GM12878 (cell line): ENCODE data around the gene MRPL21. TPM values are rescaled to one million over a fixed set of nuclear protein-coding genes. Genes with fewer than 3 reads are reported as not detected.

ENCODE experiments used
- ATAC-seq: fragments of 200-7000 bp; cut with Tn5 transposase; 3 replicates; pipeline ENCODE4 v1.9.1; 2020; ENCODE audit warnings: mild to moderate bottlenecking, moderate library complexity
- BruUV-seq: library from RNA; stranded (reverse); fragments of 400-500 nt; replicated peaks from 2 replicates; lab custom pipeline; 2021; lab: Mats Ljungman, UMichigan
- CTCF ChIA-PET: fragments of 300-600 bp; sonication (Branson Sonifier 250); formaldehyde crosslinking; extraction: SDS; loops from one replicate; lab custom pipeline; 2021; ENCODE audit warnings: inconsistent platforms; lab: Yijun Ruan, JAX
- POLR2A ChIA-PET: fragments of 350-600 bp; formaldehyde crosslinking; extraction: SDS; loops from one replicate; lab custom pipeline; 2021; ENCODE audit warnings: inconsistent platforms; lab: Charles Lee
- RAD21 ChIA-PET: fragments of 300-600 bp; sonication (Branson Sonifier 250); formaldehyde crosslinking; loops from one replicate; lab custom pipeline; 2023; ENCODE audit warnings: antibody characterized with exemption; ENCODE audit not compliant: unreplicated experiment; lab: Charles Lee
- SMC1A ChIA-PET: fragments of 300-600 bp; sonication (Branson Sonifier 250); formaldehyde crosslinking; loops from one replicate; lab custom pipeline; 2023; ENCODE audit not compliant: unreplicated experiment, uncharacterized antibody; lab: Charles Lee
- DNase-seq: peaks from one replicate; pipeline ENCODE4 v3.0.0-alpha.2; 2011; ENCODE audit warnings: low read depth, low spot score
- FAIRE-seq: peaks from 3 replicates; lab custom pipeline; 2011; peaks lifted over from hg19 to GRCh38; lab: Jason Lieb, UNC
- H2AFZ ChIP-seq: 2 replicates; pipeline ENCODE4 v1.6.0; 2011; ENCODE audit warnings: low read depth, low read length, control low read depth; ENCODE audit not compliant: control insufficient read depth
- H3K27ac ChIP-seq: 2 replicates; pipeline ENCODE4 v1.5.1; 2011; ENCODE audit warnings: control low read depth; ENCODE audit not compliant: control insufficient read depth, insufficient read depth
- H3K27me3 ChIP-seq, 2 experiments: replicated peaks in 1 of 2; 2 replicates each; pipeline versions ENCODE4 v1.6.0 to v1.6.1; 2011; ENCODE audit warnings: low read length in 1 of 2; ENCODE audit not compliant: control insufficient read depth in 2 of 2, insufficient read depth in 2 of 2
- H3K36me3 ChIP-seq, 2 experiments: 2 replicates each; pipeline ENCODE4 v1.5.1; 2011; ENCODE audit warnings: low read length in 1 of 2; ENCODE audit not compliant: control insufficient read depth in 2 of 2, insufficient read depth in 2 of 2
- H3K4me1 ChIP-seq: 2 replicates; pipeline ENCODE4 v1.6.1; 2011; ENCODE audit warnings: mild to moderate bottlenecking, low read length, moderate library complexity, mixed read lengths; ENCODE audit not compliant: control insufficient read depth, insufficient read depth
- H3K4me2 ChIP-seq: 2 replicates; pipeline ENCODE4 v1.6.0; 2011; ENCODE audit warnings: control low read depth; ENCODE audit not compliant: control insufficient read depth, insufficient read depth
- H3K4me3 ChIP-seq: fragments of 200-600 bp; sonication (generic); 2 replicates; pipeline ENCODE4 v1.5.1; 2016
- H3K79me2 ChIP-seq: 2 replicates; pipeline ENCODE4 v1.6.0; 2011; ENCODE audit warnings: low read length; ENCODE audit not compliant: control insufficient read depth, insufficient read depth
- H3K9ac ChIP-seq: 2 replicates; pipeline ENCODE4 v1.8.0; 2011; ENCODE audit warnings: low read length, control low read depth, mixed read lengths; ENCODE audit not compliant: control insufficient read depth, insufficient read depth
- H3K9me3 ChIP-seq: replicated peaks from 3 replicates; pipeline ENCODE4 v1.5.1; 2011; ENCODE audit warnings: mild to moderate bottlenecking, low read length; ENCODE audit not compliant: control insufficient read depth, insufficient read depth
- H4K20me1 ChIP-seq: 2 replicates; pipeline ENCODE4 v1.6.0; 2011; ENCODE audit not compliant: control insufficient read depth, insufficient read depth
- ATF3 ChIP-seq: IDR thresholded peaks from 2 replicates; pipeline ENCODE4 v1.6.1; 2011; ENCODE audit warnings: low read depth, mild to moderate bottlenecking, low read length, moderate library complexity, borderline replicate concordance; ENCODE audit errors: extremely low read depth
- CBFB ChIP-seq: IDR thresholded peaks from 2 replicates; pipeline ENCODE4 v1.6.1; 2016; ENCODE audit warnings: antibody characterized with exemption, low read depth
- CEBPB ChIP-seq, 2 experiments: fragments of 150-350 bp in 1 of 2; IDR thresholded peaks; 2 replicates each; pipeline ENCODE4 v1.6.1; 2012 to 2014; ENCODE audit warnings: low read depth in 2 of 2, low read length in 2 of 2, borderline replicate concordance in 1 of 2, inconsistent platforms in 1 of 2
- CHD4 ChIP-seq: fragments of 200-600 bp; sonication (generic); IDR thresholded peaks from 2 replicates; pipeline ENCODE4 v1.6.1; 2016; ENCODE audit warnings: mild to moderate bottlenecking
- CREM ChIP-seq: IDR thresholded peaks from 2 replicates; pipeline ENCODE4 v1.6.1; 2014; ENCODE audit warnings: antibody characterized with exemption, low read depth
- JUNB ChIP-seq: IDR thresholded peaks from 2 replicates; pipeline ENCODE4 v1.6.1; 2016; ENCODE audit warnings: antibody characterized with exemption, mild to moderate bottlenecking
- KLF5 ChIP-seq: fragments of 450-650 bp; IDR thresholded peaks from 2 replicates; pipeline ENCODE4 v1.6.1; 2014; ENCODE audit warnings: mild to moderate bottlenecking; ENCODE audit not compliant: partially characterized antibody
- MEF2B ChIP-seq: fragments of 450-650 bp; IDR thresholded peaks from 2 replicates; pipeline ENCODE4 v1.6.1; 2018; ENCODE audit warnings: mild to moderate bottlenecking, moderate library complexity; ENCODE audit not compliant: partially characterized antibody, poor library complexity, severe bottlenecking
- POLR2AphosphoS5 ChIP-seq: IDR thresholded peaks from 2 replicates; pipeline ENCODE4 v1.6.1; 2011; ENCODE audit warnings: mild to moderate bottlenecking, low read length, inconsistent platforms
- RAD21 ChIP-seq: IDR thresholded peaks from 2 replicates; pipeline ENCODE4 v1.6.1; 2011; ENCODE audit warnings: mild to moderate bottlenecking, low read depth, low read length, moderate library complexity; ENCODE audit not compliant: insufficient read depth
- RAD51 ChIP-seq: fragments of 450-650 bp; IDR thresholded peaks from 2 replicates; pipeline ENCODE4 v1.6.1; 2016; ENCODE audit warnings: moderate library complexity, mild to moderate bottlenecking, inconsistent platforms
- SMARCA5 ChIP-seq: fragments of 450-650 bp; IDR thresholded peaks from 2 replicates; pipeline ENCODE4 v1.6.1; 2017; ENCODE audit warnings: mild to moderate bottlenecking
- TARDBP ChIP-seq: IDR thresholded peaks from 2 replicates; pipeline ENCODE4 v1.6.1; 2016; ENCODE audit warnings: borderline replicate concordance
- TCF12 ChIP-seq: IDR thresholded peaks from 2 replicates; pipeline ENCODE4 v1.6.1; 2011; ENCODE audit warnings: low read depth, mild to moderate bottlenecking, low read length
- WGBS: methylation state at CpG from one replicate; pipeline ENCODE4 v1.1.6; 2016; ENCODE audit warnings: low lambda C conversion rate; ENCODE audit not compliant: insufficient replicate concordance, insufficient coverage; ENCODE audit errors: missing lambda C conversion rate; 5-methylcytosine and 5-hydroxymethylcytosine counted together
- in situ Hi-C: fragments of 300-500 bp; cut with MboI; formaldehyde crosslinking; loops from 9 replicates; pipeline ENCODE4 v1.14.3; 2018; ENCODE audit warnings: mixed read lengths
- intact Hi-C: fragments of 100-400 bp; cut with micrococcal nuclease; formaldehyde crosslinking; loops from one replicate; pipeline ENCODE4 v1.14.2; 2022; ENCODE audit not compliant: unreplicated experiment
- polyA plus RNA-seq, 11 experiments: library from polyadenylated mRNA; depleted of rRNA in 4 of 11; unstranded in 6 of 11; stranded (reverse) in 5 of 11; fragments of >200 nt; fragmentation: Nextera tagmentation in 4 of 11; fragmentation: Illumina TruSeq in 1 of 11; extraction: Ambion mirVana in 4 of 11; extraction: Trizol in 1 of 11; gene quantifications; 1 replicate in 1 of 11; 2 replicates in 10 of 11; pipeline versions ENCODE4 v1.2.1 to v1.2.3, GENCODE V29; 2011 to 2016; ENCODE audit warnings: inconsistent platforms in 2 of 11, missing spikeins in 2 of 11, low read depth in 1 of 11
- total RNA-seq, 4 experiments: library from RNA; depleted of rRNA in 3 of 4; stranded (reverse); fragments of >200 nt in 3 of 4; fragmentation: Illumina TruSeq in 1 of 4; extraction: Trizol in 1 of 4; gene quantifications; 2 replicates each; pipeline versions ENCODE4 v1.2.1 to v1.2.3, GENCODE V29; 2013 to 2021
- TF ChIP-seq, protein P1 (sequence below): fragments of 450-650 bp; IDR thresholded peaks from 2 replicates; pipeline ENCODE4 v1.6.1; 2017; ENCODE audit warnings: low read depth, mild to moderate bottlenecking, moderate library complexity
- TF ChIP-seq, protein P2 (sequence below): IDR thresholded peaks from 2 replicates; pipeline ENCODE4 v1.6.1; 2012; ENCODE audit warnings: improper control_type of control experiment, low read depth, low read length; ENCODE audit not compliant: insufficient replicate concordance

MRPL21 gene
- total and polyA plus RNA-seq, 10 of the 15 experiments (the other 5 are each of a cell fraction or from before 2014, with no cell fraction given) = 86.6 to 283 (median 130) TPM

GRCh38 chr11:68916439-68916838 is 12.8 kb upstream of the MRPL21 start:
- Histone ChIP-seq H3K9me3 (no peaks in the 10 kb centered on the region), H3K79me2 (no peaks in the 10 kb centered on the region), H2AFZ (no peak overlapping the region), H4K20me1 (no peaks in the 10 kb centered on the region), H3K4me2 (no peak overlapping the region), H3K4me1 (no peaks in the 10 kb centered on the region), H3K36me3 (peaks cover 3 to 9% of the 10 kb centered on the region in 2 experiments), H3K9ac (no peak overlapping the region), H3K27me3 (no peaks in the 10 kb centered on the region), H3K4me3 (no peak overlapping the region), H3K27ac (no peak overlapping the region)
- RAD21 ChIA-PET = no interaction called here
- POLR2A ChIA-PET = no interaction called here
- SMC1A ChIA-PET = no interaction called here
- in situ Hi-C loops (no loop called here), intact Hi-C loops (no loop called here)
- TF ChIP-seq, protein P1, sequence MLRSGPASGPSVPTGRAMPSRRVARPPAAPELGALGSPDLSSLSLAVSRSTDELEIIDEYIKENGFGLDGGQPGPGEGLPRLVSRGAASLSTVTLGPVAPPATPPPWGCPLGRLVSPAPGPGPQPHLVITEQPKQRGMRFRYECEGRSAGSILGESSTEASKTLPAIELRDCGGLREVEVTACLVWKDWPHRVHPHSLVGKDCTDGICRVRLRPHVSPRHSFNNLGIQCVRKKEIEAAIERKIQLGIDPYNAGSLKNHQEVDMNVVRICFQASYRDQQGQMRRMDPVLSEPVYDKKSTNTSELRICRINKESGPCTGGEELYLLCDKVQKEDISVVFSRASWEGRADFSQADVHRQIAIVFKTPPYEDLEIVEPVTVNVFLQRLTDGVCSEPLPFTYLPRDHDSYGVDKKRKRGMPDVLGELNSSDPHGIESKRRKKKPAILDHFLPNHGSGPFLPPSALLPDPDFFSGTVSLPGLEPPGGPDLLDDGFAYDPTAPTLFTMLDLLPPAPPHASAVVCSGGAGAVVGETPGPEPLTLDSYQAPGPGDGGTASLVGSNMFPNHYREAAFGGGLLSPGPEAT = no peak
- TF ChIP-seq RAD51 = no peak
- TF ChIP-seq CEBPB (IDR thresholded peaks at IDR 0.05; ENCODE audit: borderline replicate concordance in 1 of 2, low read depth in 2 of 2, low read length in 2 of 2) = no peak
- no peak for TF ChIP-seq JUNB
- TF ChIP-seq RAD21 = no peak
- TF ChIP-seq KLF5 = no peak
- TF ChIP-seq, protein P2, sequence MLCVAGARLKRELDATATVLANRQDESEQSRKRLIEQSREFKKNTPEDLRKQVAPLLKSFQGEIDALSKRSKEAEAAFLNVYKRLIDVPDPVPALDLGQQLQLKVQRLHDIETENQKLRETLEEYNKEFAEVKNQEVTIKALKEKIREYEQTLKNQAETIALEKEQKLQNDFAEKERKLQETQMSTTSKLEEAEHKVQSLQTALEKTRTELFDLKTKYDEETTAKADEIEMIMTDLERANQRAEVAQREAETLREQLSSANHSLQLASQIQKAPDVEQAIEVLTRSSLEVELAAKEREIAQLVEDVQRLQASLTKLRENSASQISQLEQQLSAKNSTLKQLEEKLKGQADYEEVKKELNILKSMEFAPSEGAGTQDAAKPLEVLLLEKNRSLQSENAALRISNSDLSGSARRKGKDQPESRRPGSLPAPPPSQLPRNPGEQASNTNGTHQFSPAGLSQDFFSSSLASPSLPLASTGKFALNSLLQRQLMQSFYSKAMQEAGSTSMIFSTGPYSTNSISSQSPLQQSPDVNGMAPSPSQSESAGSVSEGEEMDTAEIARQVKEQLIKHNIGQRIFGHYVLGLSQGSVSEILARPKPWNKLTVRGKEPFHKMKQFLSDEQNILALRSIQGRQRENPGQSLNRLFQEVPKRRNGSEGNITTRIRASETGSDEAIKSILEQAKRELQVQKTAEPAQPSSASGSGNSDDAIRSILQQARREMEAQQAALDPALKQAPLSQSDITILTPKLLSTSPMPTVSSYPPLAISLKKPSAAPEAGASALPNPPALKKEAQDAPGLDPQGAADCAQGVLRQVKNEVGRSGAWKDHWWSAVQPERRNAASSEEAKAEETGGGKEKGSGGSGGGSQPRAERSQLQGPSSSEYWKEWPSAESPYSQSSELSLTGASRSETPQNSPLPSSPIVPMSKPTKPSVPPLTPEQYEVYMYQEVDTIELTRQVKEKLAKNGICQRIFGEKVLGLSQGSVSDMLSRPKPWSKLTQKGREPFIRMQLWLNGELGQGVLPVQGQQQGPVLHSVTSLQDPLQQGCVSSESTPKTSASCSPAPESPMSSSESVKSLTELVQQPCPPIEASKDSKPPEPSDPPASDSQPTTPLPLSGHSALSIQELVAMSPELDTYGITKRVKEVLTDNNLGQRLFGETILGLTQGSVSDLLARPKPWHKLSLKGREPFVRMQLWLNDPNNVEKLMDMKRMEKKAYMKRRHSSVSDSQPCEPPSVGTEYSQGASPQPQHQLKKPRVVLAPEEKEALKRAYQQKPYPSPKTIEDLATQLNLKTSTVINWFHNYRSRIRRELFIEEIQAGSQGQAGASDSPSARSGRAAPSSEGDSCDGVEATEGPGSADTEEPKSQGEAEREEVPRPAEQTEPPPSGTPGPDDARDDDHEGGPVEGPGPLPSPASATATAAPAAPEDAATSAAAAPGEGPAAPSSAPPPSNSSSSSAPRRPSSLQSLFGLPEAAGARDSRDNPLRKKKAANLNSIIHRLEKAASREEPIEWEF = no peak
- TF ChIP-seq SMARCA5 = no peak
- TF ChIP-seq ATF3 = no peak
- TF ChIP-seq CHD4 = no peak
- TF ChIP-seq TCF12 = no peak
- TF ChIP-seq POLR2AphosphoS5 = no peak
- TF ChIP-seq CREM = no peak
- no peak for TF ChIP-seq TARDBP
- TF ChIP-seq MEF2B = no peak
- no peak for TF ChIP-seq CBFB
- BruUV-seq = no TSS peak
- DNase-seq (no peak), ATAC-seq (no peak), FAIRE-seq (no peak)
- CTCF ChIA-PET = interaction anchor here (1.1 kb wide), 1 partner anchor 9 kb away, joined by 3 read pairs; no protein-coding TSS in a partner anchor
- whole genome bisulfite sequencing = 91% methylated on average over 13 of the region's 13 CpGs
